ENCODE measurements around the gene FICD.

Gene FICD

DNA sequence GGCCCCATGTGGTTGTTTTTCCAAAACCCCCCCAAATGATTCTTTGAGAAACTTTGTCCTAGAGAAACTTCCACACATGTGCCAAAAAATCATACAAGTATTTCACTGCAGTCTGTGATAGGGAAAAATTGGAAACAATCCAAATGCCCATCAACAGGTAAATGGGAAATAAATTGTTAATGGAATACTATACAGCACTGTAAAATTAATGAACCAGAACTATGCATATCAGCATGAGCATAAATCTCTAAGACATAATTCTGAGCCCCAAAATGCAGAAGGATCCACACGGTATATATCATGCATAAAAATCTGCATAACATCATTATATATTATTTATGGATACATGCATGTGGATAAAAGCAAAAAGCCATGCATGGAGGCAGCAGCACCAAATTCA, 5.3 kb upstream of the FICD start:
- no peaks in the 10 kb centered on the region for H3K27me3 ChIP-seq (ENCODE audit: insufficient read depth, insufficient read length)
- no peaks in the 10 kb centered on the region for H3K36me3 ChIP-seq (ENCODE audit: insufficient read depth, insufficient read length, low read length)
- H3K4me1 ChIP-seq (ENCODE audit: insufficient read depth, insufficient read length) = no peaks in the 10 kb centered on the region
- DNase-seq (ENCODE audit: low read depth, low spot score) = no peak
- H3K9ac ChIP-seq (ENCODE audit: insufficient read length, low read depth) = no peak overlapping the region
- no peak overlapping the region for H3K4me3 ChIP-seq (ENCODE audit: insufficient read length, low read depth)
- H3K9me3 ChIP-seq (ENCODE audit: insufficient read depth, low read length) = peaks cover 8% of the 10 kb centered on the region; the same call in 1 of the 2 replicates
- TF ChIP-seq YY1 (IDR thresholded peaks at IDR 0.05; ENCODE audit: insufficient read depth, insufficient read length) = no peak
- TF ChIP-seq ZNF274 (IDR thresholded peaks at IDR 0.05; ENCODE audit: low read depth, low read length) = no peak
- no peak for TF ChIP-seq SUZ12 (IDR thresholded peaks at IDR 0.05; ENCODE audit: extremely low read depth, insufficient read depth, insufficient read length)

DNA sequence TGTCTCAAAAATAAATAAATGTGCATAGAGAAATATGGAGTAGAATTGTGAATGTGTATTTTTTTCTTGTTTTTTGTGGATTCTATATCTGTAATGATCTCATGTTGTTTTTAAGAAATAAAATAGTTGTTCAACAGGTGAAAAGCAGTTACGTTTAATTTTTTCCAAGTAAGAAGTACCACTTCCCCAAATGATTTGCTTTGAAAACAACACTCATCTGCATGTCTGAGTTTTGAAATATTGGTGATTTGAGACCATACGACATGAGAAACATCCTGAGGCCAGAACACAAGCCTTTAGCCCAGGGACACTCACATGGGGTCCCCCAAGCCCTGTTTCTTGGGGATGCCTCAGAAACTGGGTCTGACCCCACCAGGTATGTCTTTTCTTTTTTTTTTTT, 4.2 kb upstream of the FICD start:
- H3K4me3 ChIP-seq (ENCODE audit: insufficient read length, low read depth) = no peak overlapping the region
- no peaks in the 10 kb centered on the region for H3K36me3 ChIP-seq (ENCODE audit: insufficient read depth, insufficient read length, low read length)
- no peak overlapping the region for H3K9ac ChIP-seq (ENCODE audit: insufficient read length, low read depth)
- DNase-seq (ENCODE audit: low read depth, low spot score) = no peak
- H3K9me3 ChIP-seq (ENCODE audit: insufficient read depth, low read length) = peaks cover 8% of the 10 kb centered on the region; the same call in 1 of the 2 replicates
- TF ChIP-seq ZNF274 (IDR thresholded peaks at IDR 0.05; ENCODE audit: low read depth, low read length) = no peak
- no peak for TF ChIP-seq SUZ12 (IDR thresholded peaks at IDR 0.05; ENCODE audit: extremely low read depth, insufficient read depth, insufficient read length)
- no peak for TF ChIP-seq YY1 (IDR thresholded peaks at IDR 0.05; ENCODE audit: insufficient read depth, insufficient read length)
- H3K27me3 ChIP-seq (ENCODE audit: insufficient read depth, insufficient read length) = no peaks in the 10 kb centered on the region
- peaks cover under 1% of the 10 kb centered on the region for H3K4me1 ChIP-seq (ENCODE audit: insufficient read depth, insufficient read length)

DNA sequence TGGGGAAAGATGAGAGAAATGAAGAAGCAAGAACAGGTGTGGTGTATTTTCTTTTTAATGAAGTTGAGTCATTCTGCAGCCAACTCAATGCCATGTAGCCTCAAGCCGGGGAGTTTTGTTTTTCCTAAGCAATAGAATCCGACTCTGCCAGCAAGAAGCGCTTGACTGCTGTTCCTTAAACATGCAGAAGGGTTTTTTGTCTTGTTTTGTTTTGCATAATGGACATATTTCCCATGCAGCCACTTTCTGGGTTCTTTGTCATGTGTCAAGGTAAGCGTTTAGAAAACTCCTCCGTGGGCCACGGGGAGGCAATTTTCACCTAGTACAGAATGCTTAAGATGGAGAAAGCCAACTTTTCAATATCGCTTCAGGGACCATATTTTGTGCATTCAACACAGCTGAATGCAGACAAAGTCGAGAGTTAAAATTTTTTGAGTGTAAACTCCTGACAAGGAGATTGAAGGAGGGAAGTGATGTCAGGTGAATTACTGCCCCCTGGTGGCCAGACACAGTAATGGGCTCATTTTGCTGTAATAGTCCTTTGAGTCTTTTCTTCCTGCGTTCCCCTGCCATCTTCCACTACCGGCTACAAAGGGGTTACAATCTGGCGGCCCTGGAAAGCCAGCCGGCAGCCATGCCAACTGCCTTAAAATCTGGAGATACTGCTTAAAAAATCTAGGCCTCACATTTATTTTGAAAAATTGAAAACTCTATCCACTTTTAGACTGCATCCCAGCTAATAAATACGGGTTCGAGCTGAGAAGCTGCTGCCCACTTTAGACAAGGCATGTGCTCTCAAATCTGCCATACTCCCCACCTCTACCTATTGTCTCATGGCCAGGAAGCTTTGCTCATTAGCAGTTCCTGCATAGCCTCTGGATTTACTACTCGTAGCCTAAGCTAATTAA, 3.2 kb upstream of the FICD start:
- DNase-seq (ENCODE audit: low read depth, low spot score) = peak; percentile 74
- peaks cover 2% of the 10 kb centered on the region for H3K4me1 ChIP-seq (ENCODE audit: insufficient read depth, insufficient read length)
- no peaks in the 10 kb centered on the region for H3K27me3 ChIP-seq (ENCODE audit: insufficient read depth, insufficient read length)
- no peak overlapping the region for H3K9ac ChIP-seq (ENCODE audit: insufficient read length, low read depth)
- H3K36me3 ChIP-seq (ENCODE audit: insufficient read depth, insufficient read length, low read length) = peaks cover 2% of the 10 kb centered on the region
- H3K4me3 ChIP-seq (ENCODE audit: insufficient read length, low read depth) = no peak overlapping the region
- TF ChIP-seq SUZ12 (IDR thresholded peaks at IDR 0.05; ENCODE audit: extremely low read depth, insufficient read depth, insufficient read length) = no peak
- no peak for TF ChIP-seq ZNF274 (IDR thresholded peaks at IDR 0.05; ENCODE audit: low read depth, low read length)
- no peak for TF ChIP-seq YY1 (IDR thresholded peaks at IDR 0.05; ENCODE audit: insufficient read depth, insufficient read length)
- peaks cover 8% of the 10 kb centered on the region; the same call in 1 of the 2 replicates for H3K9me3 ChIP-seq (ENCODE audit: insufficient read depth, low read length)

DNA sequence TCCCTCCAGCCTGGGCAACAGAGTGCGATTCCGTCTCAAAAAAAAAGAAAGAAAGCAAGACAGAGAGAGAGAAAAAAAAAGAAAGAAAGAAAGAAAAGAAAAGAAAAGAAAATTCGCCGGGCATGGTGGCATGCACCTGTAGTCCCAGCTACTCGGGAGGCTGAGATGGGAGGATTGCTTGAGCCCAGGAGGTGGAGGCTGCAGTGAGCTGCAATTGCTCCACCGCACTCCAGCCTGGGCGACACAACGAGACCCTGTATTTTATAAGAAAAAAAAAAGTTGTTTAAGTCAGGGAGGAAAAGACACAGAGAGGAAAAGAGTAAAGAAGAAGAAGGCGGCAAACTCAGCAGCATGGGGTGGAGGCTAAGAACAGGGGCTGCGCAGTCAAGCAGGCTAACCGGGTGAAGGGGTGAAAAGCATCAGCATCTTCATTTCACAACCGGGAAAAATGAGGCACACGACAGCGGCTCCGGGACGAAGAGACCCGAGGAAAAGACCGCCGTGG, 557 bp upstream of the FICD start:
- Histone ChIP-seq H3K4me1 (ENCODE audit: insufficient read depth, insufficient read length) (peaks cover 2% of the 10 kb centered on the region), H3K27me3 (ENCODE audit: insufficient read depth, insufficient read length) (no peaks in the 10 kb centered on the region), H3K9ac (ENCODE audit: insufficient read length, low read depth) (peak overlapping the region; percentile 68), H3K36me3 (ENCODE audit: insufficient read depth, insufficient read length, low read length) (peaks cover 28% of the 10 kb centered on the region), H3K9me3 (ENCODE audit: insufficient read depth, low read length) (peaks cover 5% of the 10 kb centered on the region; the same call in 1 of the 2 replicates), H3K4me3 (ENCODE audit: insufficient read length, low read depth) (peak overlapping the region; percentile 36)
- no peak for TF ChIP-seq ZNF274 (IDR thresholded peaks at IDR 0.05; ENCODE audit: low read depth, low read length)
- no peak for TF ChIP-seq YY1 (IDR thresholded peaks at IDR 0.05; ENCODE audit: insufficient read depth, insufficient read length)
- TF ChIP-seq SUZ12 (IDR thresholded peaks at IDR 0.05; ENCODE audit: extremely low read depth, insufficient read depth, insufficient read length) = no peak
- no peak for DNase-seq (ENCODE audit: low read depth, low spot score)

DNA sequence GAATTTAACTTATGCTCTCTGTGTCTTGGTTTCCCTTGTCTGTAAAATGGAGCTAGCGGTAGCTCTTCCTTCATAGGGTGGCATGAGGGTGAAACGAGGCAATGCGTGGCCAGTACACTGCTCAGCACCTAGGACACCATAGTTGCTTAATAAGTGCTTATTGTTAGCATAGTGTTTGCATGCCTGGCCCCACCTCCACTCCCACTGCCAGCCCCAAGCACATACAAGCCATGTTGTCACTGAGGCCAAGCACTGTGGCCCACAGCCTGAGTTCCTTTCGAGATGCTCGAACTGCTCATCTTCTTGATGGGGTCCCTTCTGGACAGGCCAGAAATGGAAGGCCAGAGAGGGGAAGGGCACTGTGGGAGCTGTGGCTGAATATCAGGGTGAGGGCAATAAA, 839 bp downstream of the FICD start:
- DNase-seq (ENCODE audit: low read depth, low spot score) = no peak
- no peak for TF ChIP-seq ZNF274 (IDR thresholded peaks at IDR 0.05; ENCODE audit: low read depth, low read length)
- TF ChIP-seq SUZ12 (IDR thresholded peaks at IDR 0.05; ENCODE audit: extremely low read depth, insufficient read depth, insufficient read length) = no peak
- no peak for TF ChIP-seq YY1 (IDR thresholded peaks at IDR 0.05; ENCODE audit: insufficient read depth, insufficient read length)

DNA sequence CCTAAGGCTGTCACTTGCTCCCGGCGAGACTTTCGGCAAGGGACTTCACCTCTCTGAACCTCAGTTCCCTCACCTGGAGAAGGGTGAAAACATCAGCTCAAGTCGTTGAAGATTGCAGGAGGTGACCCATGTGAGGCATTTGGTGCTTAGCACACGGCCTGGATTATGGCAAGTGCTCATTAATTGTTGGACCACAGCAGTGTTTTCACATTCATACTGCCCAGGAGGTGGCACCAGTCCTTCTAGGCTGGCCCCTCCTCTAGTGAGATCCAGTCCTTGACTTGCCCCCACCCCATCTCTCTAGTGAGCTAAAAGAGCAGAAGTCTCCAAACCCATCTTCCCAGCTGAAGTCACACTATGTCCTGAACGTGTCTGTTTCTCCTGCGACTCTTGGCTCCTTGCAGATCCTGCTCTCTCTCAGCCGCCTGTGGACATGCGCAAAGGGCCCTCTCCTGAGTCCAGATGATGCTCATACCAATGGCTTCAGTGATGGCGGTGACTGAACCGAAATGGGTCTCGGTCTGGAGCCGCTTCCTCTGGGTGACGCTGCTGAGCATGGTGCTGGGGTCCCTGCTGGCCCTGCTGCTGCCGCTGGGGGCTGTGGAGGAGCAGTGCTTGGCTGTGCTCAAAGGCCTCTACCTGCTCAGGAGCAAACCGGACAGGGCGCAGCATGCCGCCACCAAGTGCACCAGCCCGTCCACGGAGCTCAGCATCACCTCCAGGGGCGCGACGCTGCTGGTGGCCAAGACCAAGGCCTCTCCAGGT, 1.6 kb downstream of the FICD start:
- no peaks in the 10 kb centered on the region for H3K27me3 ChIP-seq (ENCODE audit: insufficient read depth, insufficient read length)
- no peak overlapping the region for H3K4me3 ChIP-seq (ENCODE audit: insufficient read length, low read depth)
- TF ChIP-seq YY1 (IDR thresholded peaks at IDR 0.05; ENCODE audit: insufficient read depth, insufficient read length) = no peak
- no peak for TF ChIP-seq SUZ12 (IDR thresholded peaks at IDR 0.05; ENCODE audit: extremely low read depth, insufficient read depth, insufficient read length)
- no peak for TF ChIP-seq ZNF274 (IDR thresholded peaks at IDR 0.05; ENCODE audit: low read depth, low read length)
- peaks cover 2% of the 10 kb centered on the region for H3K4me1 ChIP-seq (ENCODE audit: insufficient read depth, insufficient read length)
- no peak overlapping the region for H3K9ac ChIP-seq (ENCODE audit: insufficient read length, low read depth)
- no peak for DNase-seq (ENCODE audit: low read depth, low spot score)
- H3K9me3 ChIP-seq (ENCODE audit: insufficient read depth, low read length) = no peaks in the 10 kb centered on the region
- H3K36me3 ChIP-seq (ENCODE audit: insufficient read depth, insufficient read length, low read length) = peaks cover 50% of the 10 kb centered on the region

More for the DNA sequence above, 839 bp downstream of the FICD start:
- H3K36me3 ChIP-seq (ENCODE audit: insufficient read depth, insufficient read length, low read length) = peaks cover 42% of the 10 kb centered on the region
- H3K27me3 ChIP-seq (ENCODE audit: insufficient read depth, insufficient read length) = no peaks in the 10 kb centered on the region
- H3K4me3 ChIP-seq (ENCODE audit: insufficient read length, low read depth) = peak overlapping the region; percentile 87
- H3K9ac ChIP-seq (ENCODE audit: insufficient read length, low read depth) = peak overlapping the region; percentile 83
- H3K9me3 ChIP-seq (ENCODE audit: insufficient read depth, low read length) = no peaks in the 10 kb centered on the region
- peaks cover 2% of the 10 kb centered on the region for H3K4me1 ChIP-seq (ENCODE audit: insufficient read depth, insufficient read length)
